ENCODE measurements around the gene RNU1-4.
"Not testable (repeated sequence)": the region's sequence is repeated elsewhere in the genome, so short reads cannot be mapped to it uniquely, and the experiment has no call there.

Gene RNU1-4

DNA sequence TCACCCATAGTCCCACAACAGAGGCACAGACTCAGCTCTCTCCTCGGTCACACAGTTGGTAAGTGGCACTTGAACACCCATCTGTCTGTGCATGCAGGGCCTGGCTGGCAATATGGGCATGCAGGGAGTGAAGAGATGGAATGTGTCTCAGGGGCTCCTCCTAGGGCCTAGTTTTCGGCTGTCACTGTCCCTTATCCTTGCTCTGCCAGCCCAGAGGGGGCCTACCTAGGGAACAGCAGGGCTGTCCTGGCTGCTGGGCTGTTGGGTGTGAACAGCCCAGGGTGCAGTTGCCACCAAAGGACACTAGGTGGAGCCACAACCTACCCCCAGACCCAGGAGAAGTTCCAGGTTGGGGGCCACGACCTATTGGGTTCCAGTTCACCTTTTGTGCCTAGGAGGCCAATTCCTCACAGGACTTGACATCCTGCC, 30.6 kb upstream of the RNU1-4 start:
- WGBS, 2 experiments, result 44 to 49% methylated on average over 2 of the region's 3 CpGs
- not testable (repeated sequence) for H3K4me1 ChIP-seq (ENCODE audit: control insufficient read depth, insufficient read depth, low read length); H3K36me3 ChIP-seq (ENCODE audit: control insufficient read depth, insufficient read depth, low read length); H3K27me3 ChIP-seq (ENCODE audit: control insufficient read depth, insufficient read depth, low read length, poor library complexity, severe bottlenecking); H3K27ac ChIP-seq (ENCODE audit: insufficient read depth, low read depth, low read length, poor library complexity, severe bottlenecking); H3K4me3 ChIP-seq (ENCODE audit: insufficient read depth, low read depth, low read length); H3K9me3 ChIP-seq (ENCODE audit: control insufficient read depth, low read length)

DNA sequence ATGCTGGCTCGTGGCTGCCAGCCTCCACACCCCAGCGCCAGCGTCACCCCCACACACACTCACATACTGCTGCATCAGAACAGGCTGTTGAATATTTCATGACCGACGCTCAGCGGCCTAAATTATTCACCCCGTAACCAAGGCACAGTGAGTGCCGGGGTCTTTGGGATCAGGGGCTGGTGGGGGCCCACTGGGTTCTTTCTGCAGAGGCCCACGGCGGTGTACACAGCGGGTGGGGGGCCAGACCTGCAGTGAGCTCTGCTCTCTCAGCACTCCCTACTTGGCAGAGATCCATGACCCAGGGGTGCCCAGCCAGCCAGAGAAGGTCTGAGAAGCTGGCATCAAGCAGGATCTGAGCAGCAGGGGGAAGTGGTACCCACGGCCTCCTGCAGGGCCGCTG, 29.7 kb upstream of the RNU1-4 start:
- H3K9me3 ChIP-seq (ENCODE audit: control insufficient read depth, low read length); H3K4me3 ChIP-seq (ENCODE audit: insufficient read depth, low read depth, low read length); H3K36me3 ChIP-seq (ENCODE audit: control insufficient read depth, insufficient read depth, low read length); H3K27me3 ChIP-seq (ENCODE audit: control insufficient read depth, insufficient read depth, low read length, poor library complexity, severe bottlenecking); H3K27ac ChIP-seq (ENCODE audit: insufficient read depth, low read depth, low read length, poor library complexity, severe bottlenecking); H3K4me1 ChIP-seq (ENCODE audit: control insufficient read depth, insufficient read depth, low read length): not testable (repeated sequence)
- WGBS, 2 experiments, result 91% methylated on average over 9 of the region's 13 CpGs

DNA sequence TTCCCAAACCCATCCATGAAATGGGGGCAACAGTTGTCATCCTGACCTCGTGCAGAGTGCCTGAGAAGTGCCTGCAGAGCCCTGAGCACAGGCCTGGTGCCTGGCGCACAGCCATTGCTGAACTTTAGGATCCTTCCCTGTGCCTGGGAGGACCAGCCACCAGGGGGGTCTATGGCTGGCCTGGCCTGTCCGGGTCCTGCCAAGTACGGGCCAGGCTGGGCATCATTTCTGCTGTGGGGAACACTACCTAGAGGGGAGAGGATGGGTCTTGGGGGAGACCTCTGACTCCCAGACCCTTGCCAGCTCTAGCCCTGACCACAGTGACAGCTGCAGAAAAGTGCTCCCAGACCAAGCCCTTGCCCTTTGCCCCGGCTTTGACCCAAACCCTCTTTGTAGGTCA, 28.2 kb upstream of the RNU1-4 start:
- not testable (repeated sequence) for H3K27me3 ChIP-seq (ENCODE audit: control insufficient read depth, insufficient read depth, low read length, poor library complexity, severe bottlenecking); H3K27ac ChIP-seq (ENCODE audit: insufficient read depth, low read depth, low read length, poor library complexity, severe bottlenecking); H3K4me3 ChIP-seq (ENCODE audit: insufficient read depth, low read depth, low read length); H3K4me1 ChIP-seq (ENCODE audit: control insufficient read depth, insufficient read depth, low read length); H3K9me3 ChIP-seq (ENCODE audit: control insufficient read depth, low read length); H3K36me3 ChIP-seq (ENCODE audit: control insufficient read depth, insufficient read depth, low read length)
- WGBS, 2 experiments, result 86% methylated on average over 4 of the region's 5 CpGs

DNA sequence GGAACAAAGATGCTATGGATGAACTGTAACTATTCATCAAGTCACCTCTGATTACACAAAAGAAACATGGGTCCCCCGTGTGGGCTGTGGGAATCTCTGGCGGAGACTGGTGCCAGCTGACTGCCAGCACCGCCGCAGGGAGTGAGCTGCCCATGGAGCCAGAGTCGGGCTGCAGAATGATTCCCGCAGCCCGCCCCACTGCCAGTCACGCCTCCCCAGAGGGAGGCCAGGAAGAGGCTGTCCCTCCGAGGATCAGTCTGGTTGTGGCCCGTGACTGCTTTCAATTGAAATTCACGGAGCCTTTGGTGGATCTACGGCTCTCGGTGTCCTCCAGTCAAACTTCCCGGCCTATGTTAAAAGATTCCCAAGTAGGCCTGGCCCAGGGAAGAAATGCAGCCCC, 27.7 kb upstream of the RNU1-4 start:
- H3K27ac ChIP-seq (ENCODE audit: insufficient read depth, low read depth, low read length, poor library complexity, severe bottlenecking), result not testable (repeated sequence)
- 56 to 59% methylated on average over 7 to 8 of the region's 14 CpGs for WGBS, 2 experiments

DNA sequence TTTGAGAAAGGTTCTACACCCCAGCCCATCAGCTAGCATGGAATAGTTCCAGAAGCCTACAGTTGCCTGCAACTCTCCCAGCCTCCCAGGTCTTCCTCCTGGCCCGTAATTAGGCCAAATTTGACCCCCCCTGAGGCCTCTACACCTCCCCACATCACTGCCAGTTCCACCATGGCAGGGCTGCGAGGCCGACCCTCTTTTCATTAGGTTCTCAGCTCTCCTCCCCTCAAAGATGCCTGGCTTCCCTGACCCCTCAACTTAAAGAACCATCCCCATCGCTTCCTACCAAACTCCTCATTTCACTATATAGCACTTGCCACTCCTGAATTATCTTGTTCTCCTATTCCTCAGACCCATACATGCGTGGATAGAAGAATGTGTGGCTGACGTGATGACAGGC, 27.3 kb upstream of the RNU1-4 start:
- not testable (repeated sequence) for H3K27me3 ChIP-seq (ENCODE audit: control insufficient read depth, insufficient read depth, low read length, poor library complexity, severe bottlenecking); H3K9me3 ChIP-seq (ENCODE audit: control insufficient read depth, low read length); H3K4me3 ChIP-seq (ENCODE audit: insufficient read depth, low read depth, low read length); H3K27ac ChIP-seq (ENCODE audit: insufficient read depth, low read depth, low read length, poor library complexity, severe bottlenecking); H3K36me3 ChIP-seq (ENCODE audit: control insufficient read depth, insufficient read depth, low read length); H3K4me1 ChIP-seq (ENCODE audit: control insufficient read depth, insufficient read depth, low read length)
- WGBS, 2 experiments, result 87 to 93% methylated on average over 4 to 5 of the region's 6 CpGs

More for the DNA sequence above, 27.7 kb upstream of the RNU1-4 start:
- not testable (repeated sequence) for H3K4me1 ChIP-seq (ENCODE audit: control insufficient read depth, insufficient read depth, low read length); H3K27me3 ChIP-seq (ENCODE audit: control insufficient read depth, insufficient read depth, low read length, poor library complexity, severe bottlenecking); H3K9me3 ChIP-seq (ENCODE audit: control insufficient read depth, low read length); H3K4me3 ChIP-seq (ENCODE audit: insufficient read depth, low read depth, low read length); H3K36me3 ChIP-seq (ENCODE audit: control insufficient read depth, insufficient read depth, low read length)

DNA sequence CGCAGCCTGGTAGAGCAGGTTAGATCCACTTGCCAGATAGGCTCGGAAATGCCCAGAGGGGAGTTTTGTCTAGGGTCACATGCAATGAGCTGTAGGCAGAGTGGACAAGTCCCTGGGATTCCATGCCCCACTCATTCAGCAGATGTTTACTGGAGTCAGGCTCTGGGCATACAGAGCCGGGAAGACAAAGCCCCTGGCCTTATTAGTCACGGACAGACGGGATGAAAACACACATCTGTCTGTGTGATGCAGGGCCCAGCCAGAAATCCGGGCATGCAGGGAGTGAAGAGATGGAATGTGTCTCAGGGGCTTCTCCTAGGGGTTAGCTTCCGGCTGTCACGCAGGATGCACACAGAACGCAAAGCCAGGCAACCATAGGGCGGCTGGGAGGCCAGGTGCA, 26.8 kb upstream of the RNU1-4 start:
- not testable (repeated sequence) for H3K4me1 ChIP-seq (ENCODE audit: control insufficient read depth, insufficient read depth, low read length); H3K27me3 ChIP-seq (ENCODE audit: control insufficient read depth, insufficient read depth, low read length, poor library complexity, severe bottlenecking)
- WGBS, 2 experiments, result 82% methylated on average over 3 of the region's 10 CpGs

DNA sequence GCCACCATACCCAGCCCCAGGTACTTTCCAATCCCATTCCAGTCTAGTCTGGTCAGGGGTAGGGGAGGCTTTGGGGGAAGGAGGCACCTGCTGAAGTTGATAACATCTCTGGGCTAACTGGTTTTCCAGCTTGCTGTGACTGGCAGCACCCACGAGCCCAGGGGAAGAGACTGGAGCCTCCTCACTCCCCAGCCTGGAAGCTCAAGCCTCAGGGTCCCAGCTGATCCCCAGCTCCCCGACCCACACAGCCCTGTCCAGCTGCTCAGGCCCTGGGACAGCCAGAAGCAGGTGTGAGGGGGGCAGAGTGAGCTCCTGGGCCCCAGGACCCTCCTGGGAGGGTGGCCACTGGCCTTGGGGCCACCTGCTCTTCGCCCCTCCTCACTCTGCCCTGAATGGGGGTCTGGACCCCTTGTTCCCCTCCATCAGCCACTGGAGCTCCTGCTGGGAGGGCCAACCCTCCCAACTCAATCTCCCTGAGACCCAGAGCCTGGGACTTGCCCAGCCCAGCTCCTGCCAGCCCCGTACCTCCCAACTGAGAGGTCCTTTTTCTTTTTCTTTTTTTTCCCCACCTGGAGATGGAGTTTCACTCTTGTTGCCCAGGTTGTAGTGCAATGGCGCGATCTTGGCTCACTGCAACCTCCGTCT, 23.5 kb upstream of the RNU1-4 start:
- no peaks in the 10 kb centered on the region for H3K27me3 ChIP-seq (ENCODE audit: control insufficient read depth, insufficient read depth, low read length, poor library complexity, severe bottlenecking)
- H3K36me3 ChIP-seq (ENCODE audit: control insufficient read depth, insufficient read depth, low read length), result no peaks in the 10 kb centered on the region
- H3K4me3 ChIP-seq (ENCODE audit: insufficient read depth, low read depth, low read length), result no peak overlapping the region
- no peaks in the 10 kb centered on the region for H3K9me3 ChIP-seq (ENCODE audit: control insufficient read depth, low read length)
- H3K27ac ChIP-seq (ENCODE audit: insufficient read depth, low read depth, low read length, poor library complexity, severe bottlenecking), result no peak overlapping the region
- 90 to 91% methylated on average over 7 of the region's 7 CpGs for WGBS, 2 experiments
- no peaks in the 10 kb centered on the region for H3K4me1 ChIP-seq (ENCODE audit: control insufficient read depth, insufficient read depth, low read length)

More for the DNA sequence above, 26.8 kb upstream of the RNU1-4 start:
- H3K9me3 ChIP-seq (ENCODE audit: control insufficient read depth, low read length); H3K27ac ChIP-seq (ENCODE audit: insufficient read depth, low read depth, low read length, poor library complexity, severe bottlenecking); H3K4me3 ChIP-seq (ENCODE audit: insufficient read depth, low read depth, low read length); H3K36me3 ChIP-seq (ENCODE audit: control insufficient read depth, insufficient read depth, low read length): not testable (repeated sequence)

DNA sequence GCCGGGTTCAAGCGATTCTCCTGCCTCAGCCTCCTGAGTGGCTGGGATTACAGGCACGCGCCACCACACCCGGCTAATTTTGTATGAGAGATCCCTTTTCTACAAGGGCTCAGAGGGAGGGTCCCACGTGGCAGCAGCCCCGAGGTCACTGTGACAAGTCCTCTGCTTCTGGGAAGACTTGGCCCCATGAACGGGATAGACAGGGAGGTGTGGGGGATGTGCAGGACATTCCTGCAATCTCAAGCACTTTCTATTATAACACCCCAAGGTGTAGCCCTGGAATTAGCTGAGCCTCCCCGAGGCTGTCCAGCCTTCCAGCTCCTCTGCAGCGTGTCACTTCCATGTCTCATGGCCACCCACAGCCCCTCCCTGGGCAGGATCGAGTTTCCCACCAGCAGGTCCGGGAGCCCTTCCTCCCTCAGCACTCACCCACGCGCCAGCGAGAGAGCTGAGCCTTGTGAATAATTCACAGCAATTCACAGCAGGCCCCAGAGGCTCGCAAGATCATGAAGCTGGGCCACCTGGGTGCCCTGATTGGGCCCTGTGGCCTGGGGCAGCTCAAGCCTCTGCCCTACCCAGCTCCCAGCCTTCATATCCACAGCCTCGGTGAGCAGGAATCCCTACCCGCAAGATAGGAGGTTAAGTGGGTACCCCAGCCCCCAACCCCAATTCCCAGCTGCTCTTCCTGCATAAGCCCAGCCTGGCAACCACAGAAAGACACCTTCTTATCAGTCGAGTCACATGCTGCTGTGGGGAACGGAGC, 22.8 kb upstream of the RNU1-4 start:
- no peaks in the 10 kb centered on the region for H3K9me3 ChIP-seq (ENCODE audit: control insufficient read depth, low read length)
- H3K27me3 ChIP-seq (ENCODE audit: control insufficient read depth, insufficient read depth, low read length, poor library complexity, severe bottlenecking), result no peaks in the 10 kb centered on the region
- H3K4me3 ChIP-seq (ENCODE audit: insufficient read depth, low read depth, low read length), result no peak overlapping the region
- 75 to 76% methylated on average over 20 of the region's 20 CpGs for WGBS, 2 experiments
- H3K27ac ChIP-seq (ENCODE audit: insufficient read depth, low read depth, low read length, poor library complexity, severe bottlenecking), result no peak overlapping the region
- no peaks in the 10 kb centered on the region for H3K36me3 ChIP-seq (ENCODE audit: control insufficient read depth, insufficient read depth, low read length)
- H3K4me1 ChIP-seq (ENCODE audit: control insufficient read depth, insufficient read depth, low read length), result no peaks in the 10 kb centered on the region

DNA sequence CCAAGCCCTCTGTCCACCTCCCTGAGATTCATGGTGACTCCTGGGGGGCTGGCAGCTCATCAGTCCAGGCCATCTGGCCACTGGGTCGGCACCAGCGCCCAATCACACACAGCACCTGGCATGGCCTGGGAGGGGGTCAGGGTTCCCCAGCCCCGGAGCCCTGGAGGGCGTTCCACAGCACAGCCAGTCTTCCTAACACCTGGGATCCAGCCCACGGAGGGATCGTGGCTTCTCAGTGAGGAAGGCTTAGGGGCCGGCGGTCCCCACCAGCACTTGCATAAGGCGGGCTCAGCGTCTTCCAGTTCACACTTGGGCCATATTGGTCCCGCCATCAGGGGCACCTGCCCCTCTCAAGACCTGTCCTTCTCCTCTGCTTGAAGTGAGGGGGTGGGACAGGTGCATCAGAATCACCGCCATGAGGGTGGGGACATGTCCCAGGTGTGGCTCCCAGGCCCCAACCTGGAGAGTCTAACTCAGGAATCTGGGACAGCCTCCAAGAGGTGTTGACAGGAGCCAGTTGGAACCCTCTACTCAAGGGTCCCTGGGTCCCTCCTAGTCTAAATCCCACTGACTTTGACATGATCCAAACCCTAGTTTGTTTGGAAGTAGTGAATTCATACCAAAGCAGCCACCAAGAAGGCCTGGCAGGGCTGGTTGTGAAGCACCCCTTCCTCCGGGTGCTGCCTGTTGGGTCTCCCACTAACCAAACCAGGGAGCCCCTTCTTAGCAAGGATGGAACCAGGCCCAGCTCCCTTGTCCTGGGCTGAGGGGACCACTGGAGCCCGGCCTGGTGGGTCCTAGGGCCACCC, 22.0 kb upstream of the RNU1-4 start:
- not testable (repeated sequence) for H3K4me1 ChIP-seq (ENCODE audit: control insufficient read depth, insufficient read depth, low read length); H3K27ac ChIP-seq (ENCODE audit: insufficient read depth, low read depth, low read length, poor library complexity, severe bottlenecking); H3K9me3 ChIP-seq (ENCODE audit: control insufficient read depth, low read length); H3K27me3 ChIP-seq (ENCODE audit: control insufficient read depth, insufficient read depth, low read length, poor library complexity, severe bottlenecking); H3K36me3 ChIP-seq (ENCODE audit: control insufficient read depth, insufficient read depth, low read length); H3K4me3 ChIP-seq (ENCODE audit: insufficient read depth, low read depth, low read length)
- 95% methylated on average over 14 of the region's 14 CpGs for WGBS, 2 experiments

DNA sequence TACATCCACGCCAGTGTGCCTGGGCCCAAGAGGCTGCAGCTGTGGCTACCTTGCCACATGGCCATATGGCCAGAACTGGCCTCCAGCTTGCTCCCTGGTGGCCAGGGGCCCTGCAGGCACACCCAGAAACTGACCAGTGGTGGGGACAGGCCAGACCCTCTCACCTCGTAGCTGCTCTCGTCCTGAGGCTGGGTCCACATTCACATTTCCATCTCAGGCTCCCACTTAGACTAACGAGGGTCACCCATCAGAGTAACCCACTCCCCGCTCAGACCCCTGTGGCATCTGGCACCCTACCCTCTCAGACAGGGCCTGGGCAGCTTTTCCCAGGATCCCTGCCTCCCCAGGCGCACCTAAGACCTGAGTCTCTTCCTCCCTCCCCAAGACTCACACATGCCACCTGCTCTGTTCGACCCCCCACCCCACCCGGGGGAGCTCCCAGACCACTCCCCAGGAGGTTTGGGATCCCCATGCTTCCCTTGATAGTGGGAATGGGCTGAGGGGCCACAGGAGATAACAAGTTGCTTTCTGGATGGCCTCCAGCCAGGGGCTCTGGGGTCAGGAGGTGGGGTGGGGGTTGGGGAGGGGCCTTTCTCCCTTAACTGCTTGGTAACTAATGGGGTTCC, 21.3 kb upstream of the RNU1-4 start:
- Histone ChIP-seq H3K4me1 (ENCODE audit: control insufficient read depth, insufficient read depth, low read length) (no peaks in the 10 kb centered on the region), H3K27ac (ENCODE audit: insufficient read depth, low read depth, low read length, poor library complexity, severe bottlenecking) (no peak overlapping the region), H3K9me3 (ENCODE audit: control insufficient read depth, low read length) (no peaks in the 10 kb centered on the region), H3K4me3 (ENCODE audit: insufficient read depth, low read depth, low read length) (no peak overlapping the region), H3K27me3 (ENCODE audit: control insufficient read depth, insufficient read depth, low read length, poor library complexity, severe bottlenecking) (no peaks in the 10 kb centered on the region), H3K36me3 (ENCODE audit: control insufficient read depth, insufficient read depth, low read length) (no peaks in the 10 kb centered on the region)
- WGBS, 2 experiments, result 92 to 93% methylated on average over 8 of the region's 8 CpGs

All from ectodermal cell (in vitro differentiated cells).